ENCODE results near the gene RNF41.

Gene RNF41

GRCh38 chr12:56224102-56224701 lies 2.5 kb upstream of the RNF41 start, which contains the start of gene NABP2:
Gene NABP2, plus strand, starts transcription at chr12:56224342. Its CDS starts 515 bp downstream, at chr12:56224857.
- peak within 1 kb of the TSS; percentile 75 for H3K9ac ChIP-seq (ENCODE audit: insufficient read length, low read depth)
- TF ChIP-seq YY1 (IDR thresholded peaks at IDR 0.05; ENCODE audit: insufficient read depth, insufficient read length) (no peak), SUZ12 (IDR thresholded peaks at IDR 0.05; ENCODE audit: extremely low read depth, insufficient read depth, insufficient read length) (no peak), ZNF274 (IDR thresholded peaks at IDR 0.05; ENCODE audit: low read depth, low read length) (no peak)
- peaks cover 7% of the 10 kb centered on the region; the same call in 1 of the 2 replicates for H3K9me3 ChIP-seq (ENCODE audit: insufficient read depth, low read length)
- DNase-seq (ENCODE audit: low read depth, low spot score), result peak; percentile 97
- H3K4me3 ChIP-seq (ENCODE audit: insufficient read length, low read depth), result peak within 1 kb of the TSS; percentile 58
- peaks cover 9% of the 10 kb centered on the region for H3K36me3 ChIP-seq (ENCODE audit: insufficient read depth, insufficient read length, low read length)
- no peaks in the 10 kb centered on the region for H3K4me1 ChIP-seq (ENCODE audit: insufficient read depth, insufficient read length)
- no peaks in the 10 kb centered on the region for H3K27me3 ChIP-seq (ENCODE audit: insufficient read depth, insufficient read length)

- peaks cover 7% of the 10 kb centered on the region for H3K36me3 ChIP-seq (ENCODE audit: insufficient read depth, insufficient read length, low read length)
- H3K27me3 ChIP-seq (ENCODE audit: insufficient read depth, insufficient read length), result no peaks in the 10 kb centered on the region
- no peak overlapping the region for H3K9ac ChIP-seq (ENCODE audit: insufficient read length, low read depth)
- no peak overlapping the region for H3K4me3 ChIP-seq (ENCODE audit: insufficient read length, low read depth)
- no peaks in the 10 kb centered on the region for H3K4me1 ChIP-seq (ENCODE audit: insufficient read depth, insufficient read length)
- no peak for TF ChIP-seq SUZ12 (IDR thresholded peaks at IDR 0.05; ENCODE audit: extremely low read depth, insufficient read depth, insufficient read length)
- TF ChIP-seq ZNF274 (IDR thresholded peaks at IDR 0.05; ENCODE audit: low read depth, low read length), result no peak
- no peak for TF ChIP-seq YY1 (IDR thresholded peaks at IDR 0.05; ENCODE audit: insufficient read depth, insufficient read length)
- DNase-seq (ENCODE audit: low read depth, low spot score), result no peak
- peaks cover 7% of the 10 kb centered on the region; the same call in 1 of the 2 replicates for H3K9me3 ChIP-seq (ENCODE audit: insufficient read depth, low read length)
Observed at GRCh38 chr12:56223571-56224101, 1.9 kb upstream of the RNF41 start.

GRCh38 chr12:56222531-56222895 lies 791 bp upstream of the RNF41 start:
- H3K4me3 ChIP-seq (ENCODE audit: insufficient read length, low read depth), result peak overlapping the region; percentile 87
- peak overlapping the region; percentile 91 for H3K9ac ChIP-seq (ENCODE audit: insufficient read length, low read depth)
- no peaks in the 10 kb centered on the region for H3K27me3 ChIP-seq (ENCODE audit: insufficient read depth, insufficient read length)
- no peak for DNase-seq (ENCODE audit: low read depth, low spot score)
- peaks cover 11% of the 10 kb centered on the region for H3K36me3 ChIP-seq (ENCODE audit: insufficient read depth, insufficient read length, low read length)
- H3K9me3 ChIP-seq (ENCODE audit: insufficient read depth, low read length), result peaks cover 7% of the 10 kb centered on the region; the same call in 1 of the 2 replicates
- TF ChIP-seq ZNF274 (IDR thresholded peaks at IDR 0.05; ENCODE audit: low read depth, low read length), result no peak
- H3K4me1 ChIP-seq (ENCODE audit: insufficient read depth, insufficient read length), result no peaks in the 10 kb centered on the region

GRCh38 chr12:56221232-56221756 lies 428 bp downstream of the RNF41 start:
- H3K27me3 ChIP-seq (ENCODE audit: insufficient read depth, insufficient read length), result no peaks in the 10 kb centered on the region
- peak; percentile 54 for DNase-seq (ENCODE audit: low read depth, low spot score)
- TF ChIP-seq ZNF274 (IDR thresholded peaks at IDR 0.05; ENCODE audit: low read depth, low read length), result no peak
- TF ChIP-seq YY1 (IDR thresholded peaks at IDR 0.05; ENCODE audit: insufficient read depth, insufficient read length), result no peak
- TF ChIP-seq SUZ12 (IDR thresholded peaks at IDR 0.05; ENCODE audit: extremely low read depth, insufficient read depth, insufficient read length), result no peak
- peak overlapping the region; percentile 86 for H3K9ac ChIP-seq (ENCODE audit: insufficient read length, low read depth)
- H3K4me3 ChIP-seq (ENCODE audit: insufficient read length, low read depth), result peak overlapping the region; percentile 87
- H3K4me1 ChIP-seq (ENCODE audit: insufficient read depth, insufficient read length), result no peaks in the 10 kb centered on the region
- H3K36me3 ChIP-seq (ENCODE audit: insufficient read depth, insufficient read length, low read length), result peaks cover 19% of the 10 kb centered on the region
- H3K9me3 ChIP-seq (ENCODE audit: insufficient read depth, low read length), result peaks cover 7% of the 10 kb centered on the region; the same call in 1 of the 2 replicates

- peaks cover 18% of the 10 kb centered on the region for H3K36me3 ChIP-seq (ENCODE audit: insufficient read depth, insufficient read length, low read length)
- H3K9me3 ChIP-seq (ENCODE audit: insufficient read depth, low read length), result peaks cover 7% of the 10 kb centered on the region; the same call in 1 of the 2 replicates
- no peak for DNase-seq (ENCODE audit: low read depth, low spot score)
- H3K9ac ChIP-seq (ENCODE audit: insufficient read length, low read depth), result peak overlapping the region; percentile 86
- TF ChIP-seq YY1 (IDR thresholded peaks at IDR 0.05; ENCODE audit: insufficient read depth, insufficient read length) (no peak), ZNF274 (IDR thresholded peaks at IDR 0.05; ENCODE audit: low read depth, low read length) (no peak), SUZ12 (IDR thresholded peaks at IDR 0.05; ENCODE audit: extremely low read depth, insufficient read depth, insufficient read length) (no peak)
- H3K4me1 ChIP-seq (ENCODE audit: insufficient read depth, insufficient read length), result no peaks in the 10 kb centered on the region
- no peaks in the 10 kb centered on the region for H3K27me3 ChIP-seq (ENCODE audit: insufficient read depth, insufficient read length)
- peak overlapping the region; percentile 87 for H3K4me3 ChIP-seq (ENCODE audit: insufficient read length, low read depth)
Observed at GRCh38 chr12:56220611-56221231, 1.0 kb downstream of the RNF41 start.

GRCh38 chr12:56219840-56220239 lies 1.9 kb downstream of the RNF41 start:
- Histone ChIP-seq H3K4me3 (ENCODE audit: insufficient read length, low read depth) (no peak overlapping the region), H3K27me3 (ENCODE audit: insufficient read depth, insufficient read length) (no peaks in the 10 kb centered on the region), H3K9me3 (ENCODE audit: insufficient read depth, low read length) (peaks cover 7% of the 10 kb centered on the region; the same call in 1 of the 2 replicates), H3K4me1 (ENCODE audit: insufficient read depth, insufficient read length) (no peaks in the 10 kb centered on the region), H3K9ac (ENCODE audit: insufficient read length, low read depth) (no peak overlapping the region), H3K36me3 (ENCODE audit: insufficient read depth, insufficient read length, low read length) (peaks cover 26% of the 10 kb centered on the region)
- DNase-seq (ENCODE audit: low read depth, low spot score), result no peak
- TF ChIP-seq ZNF274 (IDR thresholded peaks at IDR 0.05; ENCODE audit: low read depth, low read length) (no peak), SUZ12 (IDR thresholded peaks at IDR 0.05; ENCODE audit: extremely low read depth, insufficient read depth, insufficient read length) (no peak), YY1 (IDR thresholded peaks at IDR 0.05; ENCODE audit: insufficient read depth, insufficient read length) (no peak)

- no peak for TF ChIP-seq YY1 (IDR thresholded peaks at IDR 0.05; ENCODE audit: insufficient read depth, insufficient read length)
- no peak overlapping the region for H3K9ac ChIP-seq (ENCODE audit: insufficient read length, low read depth)
- no peaks in the 10 kb centered on the region for H3K27me3 ChIP-seq (ENCODE audit: insufficient read depth, insufficient read length)
- DNase-seq (ENCODE audit: low read depth, low spot score), result no peak
- H3K9me3 ChIP-seq (ENCODE audit: insufficient read depth, low read length), result no peaks in the 10 kb centered on the region
- H3K4me3 ChIP-seq (ENCODE audit: insufficient read length, low read depth), result no peak overlapping the region
- peaks cover 58% of the 10 kb centered on the region for H3K36me3 ChIP-seq (ENCODE audit: insufficient read depth, insufficient read length, low read length)
- H3K4me1 ChIP-seq (ENCODE audit: insufficient read depth, insufficient read length), result no peaks in the 10 kb centered on the region
Observed at GRCh38 chr12:56216461-56216860, 5.3 kb downstream of the RNF41 start.
